Chondrocyte (in vitro differentiated cells): Measurements from ENCODE around the gene RNF115. TPM values are rescaled to one million over a fixed set of nuclear protein-coding genes. Genes with fewer than 3 reads are reported as not detected.
A peak's percentile ranks its signal among the peaks of the same experiment; 100 is the strongest.

Experiments used
- DNase-seq: peaks from one replicate; pipeline ENCODE4 v3.0.0; 2021; ENCODE audit warnings: mixed read lengths, low spot score
- H3K27ac Mint-ChIP-seq: one replicate; pipeline ENCODE4 v1.8.0; 2021; ENCODE audit warnings: mild to moderate bottlenecking, moderate library complexity, mixed read lengths; ENCODE audit not compliant: unreplicated experiment
- H3K27me3 Mint-ChIP-seq: 2 replicates; pipeline ENCODE4 v1.8.0; 2021; ENCODE audit warnings: low read depth, mixed read lengths
- H3K36me3 Mint-ChIP-seq: 2 replicates; pipeline ENCODE4 v1.8.0; 2021; ENCODE audit warnings: low read depth, mixed read lengths
- H3K4me1 Mint-ChIP-seq: 2 replicates; pipeline ENCODE4 v1.8.0; 2021; ENCODE audit warnings: low read depth, mild to moderate bottlenecking, mixed read lengths
- H3K4me3 Mint-ChIP-seq: one replicate; pipeline ENCODE4 v1.8.0; 2021; ENCODE audit warnings: mild to moderate bottlenecking, moderate library complexity, mixed read lengths; ENCODE audit not compliant: unreplicated experiment
- H3K9me3 Mint-ChIP-seq: 2 replicates; pipeline ENCODE4 v1.8.0; 2021; ENCODE audit warnings: low read depth, mixed read lengths
- CTCF ChIP-seq: fragments of 200-600 bp; sonication (generic); IDR thresholded peaks from 2 replicates; pipeline ENCODE4 v1.5.0; 2021; ENCODE audit warnings: antibody characterized with exemption, mild to moderate bottlenecking, moderate library complexity
- total RNA-seq: library from RNA; stranded (reverse); gene quantifications from 3 replicates; pipeline ENCODE4 v1.2.1, GENCODE V29; 2021

Gene RNF115
- total RNA-seq, 1 donor from 2014 or later = 12.7 TPM

GRCh38 chr1:145788580-145788979, 35.3 kb downstream of the RNF115 start:
- H3K4me1 Mint-ChIP-seq = peaks cover 25% of the 10 kb centered on the region
- no peak for TF ChIP-seq CTCF
- no peaks in the 10 kb centered on the region for H3K27me3 Mint-ChIP-seq
- peaks cover 10% of the 10 kb centered on the region for H3K36me3 Mint-ChIP-seq
- no peak for DNase-seq
- H3K27ac Mint-ChIP-seq = no peak overlapping the region
- H3K4me3 Mint-ChIP-seq = no peak overlapping the region
- no peaks in the 10 kb centered on the region for H3K9me3 Mint-ChIP-seq

- Mint-ChIP-seq H3K9me3 (no peaks in the 10 kb centered on the region), H3K4me3 (no peak overlapping the region), H3K27me3 (no peaks in the 10 kb centered on the region), H3K4me1 (peaks cover 45% of the 10 kb centered on the region), H3K27ac (no peak overlapping the region), H3K36me3 (peaks cover 2% of the 10 kb centered on the region)
- TF ChIP-seq CTCF = no peak
- no peak for DNase-seq
Measured at GRCh38 chr1:145786271-145786670, 37.6 kb downstream of the RNF115 start.

- no peak for TF ChIP-seq CTCF
- H3K9me3 Mint-ChIP-seq = no peaks in the 10 kb centered on the region
- H3K36me3 Mint-ChIP-seq = peaks cover 2% of the 10 kb centered on the region
- no peak for DNase-seq
- no peak overlapping the region for H3K4me3 Mint-ChIP-seq
- H3K27me3 Mint-ChIP-seq = no peaks in the 10 kb centered on the region
- H3K4me1 Mint-ChIP-seq = peaks cover 50% of the 10 kb centered on the region
- no peak overlapping the region for H3K27ac Mint-ChIP-seq
Measured at GRCh38 chr1:145785547-145785946, 38.3 kb downstream of the RNF115 start.

- H3K4me1 Mint-ChIP-seq = peaks cover 50% of the 10 kb centered on the region
Measured at GRCh38 chr1:145784409-145784808, 39.5 kb downstream of the RNF115 start.

GRCh38 chr1:145782272-145783099, 41.4 kb downstream of the RNF115 start:
- no peak overlapping the region for H3K4me3 Mint-ChIP-seq
- no peak for TF ChIP-seq CTCF
- no peaks in the 10 kb centered on the region for H3K9me3 Mint-ChIP-seq
- no peak for DNase-seq
- peaks cover 2% of the 10 kb centered on the region for H3K36me3 Mint-ChIP-seq
- peak overlapping the region; percentile 81 for H3K27ac Mint-ChIP-seq
- no peaks in the 10 kb centered on the region for H3K27me3 Mint-ChIP-seq
- peaks cover 61% of the 10 kb centered on the region for H3K4me1 Mint-ChIP-seq

More at GRCh38 chr1:145784409-145784808, 39.5 kb downstream of the RNF115 start:
- peaks cover 2% of the 10 kb centered on the region for H3K36me3 Mint-ChIP-seq
- no peak for DNase-seq
- peak overlapping the region; percentile 49 for H3K27ac Mint-ChIP-seq
- H3K9me3 Mint-ChIP-seq = no peaks in the 10 kb centered on the region
- TF ChIP-seq CTCF = no peak
- no peaks in the 10 kb centered on the region for H3K27me3 Mint-ChIP-seq
- H3K4me3 Mint-ChIP-seq = no peak overlapping the region
